ENCODE data around the gene ZBTB7A.
A peak's percentile ranks its signal among the peaks of the same experiment; 100 is the strongest.
"Not testable (repeated sequence)": the region's sequence is repeated elsewhere in the genome, so short reads cannot be mapped to it uniquely, and the experiment has no call there.

ZBTB7A gene

DNA sequence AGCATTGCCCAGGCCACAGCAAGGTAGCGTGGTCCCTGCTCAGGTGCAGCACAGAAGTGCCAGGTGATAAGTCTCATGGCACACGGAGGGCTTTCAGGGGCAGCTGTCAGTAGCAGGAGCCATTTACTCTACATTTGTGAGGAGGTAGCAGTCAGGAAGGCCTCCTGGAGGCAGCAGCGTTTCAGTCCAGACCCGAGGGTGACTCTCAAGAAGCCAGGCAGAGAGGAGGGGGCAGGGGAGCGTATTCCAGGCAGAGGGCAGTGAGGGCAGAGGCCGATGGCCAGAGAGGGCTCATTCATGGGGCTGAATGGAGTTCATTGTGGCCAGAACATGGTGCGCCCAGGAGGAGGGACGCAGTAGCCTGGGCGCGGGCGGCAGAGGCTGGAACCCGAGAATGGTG lies 50.2 kb downstream of the ZBTB7A start:
- no peak for DNase-seq (ENCODE audit: low read depth)

DNA sequence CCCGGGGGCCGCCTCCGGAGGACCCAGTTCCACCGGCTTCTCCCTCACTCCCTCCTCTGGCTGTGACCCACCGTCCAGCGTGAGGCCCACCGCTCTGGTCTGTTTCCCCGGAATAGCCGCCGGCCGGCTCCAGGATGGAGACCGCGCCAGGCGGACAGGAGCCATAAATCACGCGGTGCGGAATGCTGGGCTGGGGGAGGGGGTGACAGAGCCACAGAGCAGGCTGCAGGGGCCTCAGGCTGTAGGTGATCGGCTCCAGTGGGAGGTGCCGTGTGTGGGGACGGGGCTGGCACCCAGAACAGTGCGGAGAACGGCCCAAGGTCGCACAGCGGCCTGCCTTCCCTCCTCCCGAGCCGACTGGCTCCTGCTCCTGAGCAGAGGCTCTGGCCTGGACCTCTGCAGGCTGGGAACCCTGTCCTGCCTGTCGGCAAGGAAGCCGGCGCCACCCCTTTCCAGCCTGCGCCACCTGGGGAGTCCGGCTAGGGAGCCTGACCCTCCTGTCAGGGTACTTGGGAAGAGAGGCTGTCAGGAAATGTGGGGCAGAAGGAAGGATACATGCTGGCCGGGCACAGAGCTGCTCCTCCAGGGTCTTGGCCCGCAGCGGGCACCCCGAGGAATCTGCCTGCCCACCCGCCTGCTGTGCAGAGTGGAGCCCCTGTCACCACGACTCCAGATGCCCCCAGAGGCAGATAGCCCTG lies 50.8 kb downstream of the ZBTB7A start:
- no peak for DNase-seq (ENCODE audit: low read depth)

DNA sequence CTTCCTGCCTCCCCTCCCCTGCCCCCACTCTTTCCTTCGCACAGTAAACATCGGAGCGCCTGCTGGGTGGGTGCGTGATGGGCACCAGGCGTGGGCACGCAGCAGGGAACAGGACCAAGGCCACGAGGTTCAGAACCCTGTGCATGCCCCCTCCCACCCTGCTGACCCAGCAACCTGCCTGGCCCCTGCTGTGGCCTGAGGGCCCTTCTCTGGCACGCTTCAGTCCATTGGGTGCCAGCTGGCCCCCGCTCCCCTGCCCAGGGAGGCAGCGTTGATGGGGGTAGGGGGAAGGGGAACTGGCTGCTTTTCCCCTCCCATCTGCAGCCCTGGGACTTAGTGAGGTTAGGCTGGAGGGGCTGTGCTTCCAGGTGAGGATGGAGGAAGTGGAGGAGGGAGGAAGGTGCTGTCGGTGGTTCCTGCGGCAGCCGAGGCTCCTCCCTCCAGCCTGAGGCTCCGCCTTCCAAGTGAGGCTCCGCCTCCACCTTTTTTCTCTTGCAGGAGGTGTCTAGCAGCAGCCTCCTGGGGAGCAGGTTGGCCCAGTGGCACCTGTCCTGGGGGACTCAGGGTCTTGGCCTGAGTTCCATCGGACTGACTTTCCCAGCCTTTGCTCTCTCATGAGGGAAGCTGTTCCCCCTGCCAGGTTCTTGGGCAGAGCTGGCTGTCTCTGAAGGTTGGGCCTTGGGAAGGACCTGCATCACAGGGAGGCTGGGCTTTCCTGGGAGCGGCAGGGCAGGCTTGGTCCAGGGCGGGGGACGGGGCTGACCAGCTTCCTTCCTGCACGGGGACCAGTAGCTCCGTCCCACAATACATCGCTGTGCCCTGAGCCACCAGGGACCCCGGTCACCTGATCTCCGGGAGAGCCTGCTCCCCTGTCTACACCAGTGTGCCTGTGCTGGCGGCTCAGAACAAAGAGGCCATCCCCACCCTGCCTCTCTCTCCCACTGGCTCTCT lies 51.9 kb downstream of the ZBTB7A start:
- no peak for DNase-seq (ENCODE audit: low read depth)

DNA sequence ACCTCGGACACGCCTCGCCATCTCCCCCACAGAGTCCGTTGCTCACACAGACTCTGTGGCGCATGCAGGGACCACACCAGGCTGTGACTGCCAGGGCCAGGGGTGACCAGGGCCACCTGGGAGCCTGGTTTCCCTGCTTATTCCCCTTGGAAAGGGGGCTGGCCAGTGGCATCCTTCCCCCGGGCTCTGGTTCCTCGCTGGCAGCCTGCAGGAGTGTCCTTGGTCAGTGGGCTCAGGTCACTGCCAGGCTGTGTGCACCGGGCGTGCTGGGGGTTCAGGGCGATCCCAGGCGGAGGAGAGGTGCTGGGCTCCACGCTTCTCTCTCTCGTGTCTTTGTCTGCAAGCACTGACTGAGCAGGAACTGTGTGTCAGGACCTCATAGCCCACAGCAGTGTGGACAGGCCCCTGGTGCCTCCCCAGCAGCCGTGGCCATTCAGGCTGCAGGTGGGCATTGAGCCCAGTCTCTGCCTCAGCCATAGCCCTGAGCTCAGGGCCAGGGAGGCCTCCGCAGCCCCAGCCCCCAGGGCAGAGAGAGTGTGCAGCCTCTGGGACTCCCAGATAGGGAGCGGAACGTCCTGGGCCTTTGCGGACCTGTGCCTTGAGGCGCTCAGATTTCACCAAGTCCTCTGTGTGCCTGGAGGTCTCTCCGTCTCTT lies 52.7 kb downstream of the ZBTB7A start:
- DNase-seq (ENCODE audit: low read depth) = no peak

DNA sequence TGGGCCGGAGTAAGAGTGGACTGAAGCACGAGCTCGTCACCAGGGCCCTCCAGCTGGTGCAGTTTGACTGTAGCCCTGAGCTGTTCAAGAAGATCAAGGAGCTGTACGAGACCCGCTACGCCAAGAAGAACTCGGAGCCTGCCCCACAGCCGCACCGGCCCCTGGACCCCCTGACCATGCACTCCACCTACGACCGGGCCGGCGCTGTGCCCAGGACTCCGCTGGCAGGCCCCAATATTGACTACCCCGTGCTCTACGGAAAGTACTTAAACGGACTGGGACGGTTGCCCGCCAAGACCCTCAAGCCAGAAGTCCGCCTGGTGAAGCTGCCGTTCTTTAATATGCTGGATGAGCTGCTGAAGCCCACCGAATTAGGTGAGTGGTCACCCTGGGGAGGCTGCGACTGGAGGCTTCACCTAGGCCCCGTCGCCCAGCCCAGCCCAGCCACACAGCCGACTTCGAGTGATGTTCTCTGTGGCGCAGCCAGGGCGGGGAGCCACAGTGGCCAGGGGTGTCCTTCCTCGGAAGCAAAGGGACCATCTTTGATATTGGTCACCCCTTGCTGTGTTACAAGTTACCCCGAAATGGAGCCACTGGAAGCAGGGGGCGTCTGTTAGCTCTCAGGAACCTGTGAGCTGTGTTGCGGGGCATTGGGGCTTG lies 53.6 kb downstream of the ZBTB7A start:
- no peak for DNase-seq (ENCODE audit: low read depth)

DNA sequence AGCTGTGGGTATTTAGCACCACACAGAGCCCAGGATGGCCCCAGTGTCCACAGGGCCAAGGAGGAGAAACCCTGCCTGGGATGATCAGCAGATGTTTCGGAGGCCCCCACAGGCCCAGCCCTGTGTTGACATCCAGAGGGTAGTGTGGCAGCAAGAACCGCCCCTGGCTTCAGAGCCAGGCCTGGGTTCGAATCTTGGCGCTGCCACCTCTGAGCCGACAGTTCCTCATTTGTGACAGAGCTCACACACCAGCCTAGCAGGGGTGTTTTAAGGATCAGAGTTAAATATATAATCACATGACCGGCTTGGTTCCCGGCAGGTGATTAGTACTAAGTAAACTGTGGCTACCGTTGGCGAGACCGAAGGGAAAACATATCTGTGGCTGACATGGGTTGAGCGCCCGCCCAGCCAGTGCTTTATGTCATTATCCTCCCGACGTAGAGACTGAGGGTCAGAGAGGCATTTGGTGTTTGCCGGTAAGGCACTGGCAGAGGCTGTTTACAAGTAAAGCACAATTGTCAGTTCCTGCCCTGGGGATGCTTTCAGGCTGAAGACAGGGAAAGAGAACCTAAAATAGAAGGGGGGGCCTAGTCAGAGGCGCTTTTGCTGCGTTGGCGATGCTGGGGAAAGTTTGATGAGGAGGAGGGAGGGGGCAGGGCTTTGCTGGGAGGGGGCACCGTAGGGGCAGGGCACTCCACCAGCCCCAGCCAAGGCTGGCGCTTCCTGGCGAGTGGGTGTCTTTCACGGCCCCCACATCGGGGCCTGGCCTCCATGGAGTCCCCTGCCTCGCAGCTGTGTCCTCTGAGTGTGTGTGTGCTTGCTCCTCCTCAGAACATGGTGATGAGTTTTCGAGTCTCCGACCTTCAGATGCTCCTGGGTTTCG lies 54.4 kb downstream of the ZBTB7A start:
- no peak for DNase-seq (ENCODE audit: low read depth)

DNA sequence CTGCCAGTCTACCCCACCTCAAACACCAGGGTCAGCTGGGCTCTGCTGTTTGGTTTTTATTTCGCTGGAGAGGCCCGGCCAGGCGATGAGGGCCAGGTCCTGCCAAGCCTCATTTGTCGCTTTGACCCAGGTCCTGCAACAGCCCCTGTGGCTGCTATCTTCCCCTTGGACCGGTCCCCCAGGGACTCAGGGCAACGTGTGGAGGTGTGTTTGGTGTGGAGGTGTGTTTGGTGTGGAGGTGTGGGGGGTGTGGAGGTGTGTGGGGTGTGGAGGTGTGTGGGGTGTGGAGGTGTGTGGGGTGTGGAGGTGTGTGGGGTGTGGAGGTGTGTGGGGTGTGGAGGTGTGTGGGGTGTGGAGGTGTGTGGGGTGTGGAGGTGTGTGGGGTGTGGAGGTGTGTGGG lies 55.3 kb downstream of the ZBTB7A start:
- not testable (repeated sequence) for DNase-seq (ENCODE audit: low read depth)

DNA sequence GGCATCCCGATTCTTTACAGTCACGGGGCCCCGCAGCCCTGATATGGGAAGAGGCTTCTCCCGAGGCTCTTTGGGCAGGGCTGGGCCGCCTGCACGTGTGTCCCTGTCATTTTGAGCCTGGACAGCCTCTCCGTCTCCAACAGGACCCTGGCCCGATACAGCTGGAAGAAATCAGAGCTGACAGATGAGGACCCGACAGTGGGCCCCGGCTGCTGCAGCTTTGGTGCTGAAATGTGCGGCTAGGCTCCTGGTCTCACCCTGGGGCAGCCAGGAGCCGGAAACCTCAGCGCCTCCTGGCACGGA lies 55.9 kb downstream of the ZBTB7A start:
- DNase-seq (ENCODE audit: low read depth) = no peak

GRCh38 chr19:4009990-4010807 lies 56.5 kb downstream of the ZBTB7A start:
- peak; percentile 30 for DNase-seq (ENCODE audit: low read depth)

DNA sequence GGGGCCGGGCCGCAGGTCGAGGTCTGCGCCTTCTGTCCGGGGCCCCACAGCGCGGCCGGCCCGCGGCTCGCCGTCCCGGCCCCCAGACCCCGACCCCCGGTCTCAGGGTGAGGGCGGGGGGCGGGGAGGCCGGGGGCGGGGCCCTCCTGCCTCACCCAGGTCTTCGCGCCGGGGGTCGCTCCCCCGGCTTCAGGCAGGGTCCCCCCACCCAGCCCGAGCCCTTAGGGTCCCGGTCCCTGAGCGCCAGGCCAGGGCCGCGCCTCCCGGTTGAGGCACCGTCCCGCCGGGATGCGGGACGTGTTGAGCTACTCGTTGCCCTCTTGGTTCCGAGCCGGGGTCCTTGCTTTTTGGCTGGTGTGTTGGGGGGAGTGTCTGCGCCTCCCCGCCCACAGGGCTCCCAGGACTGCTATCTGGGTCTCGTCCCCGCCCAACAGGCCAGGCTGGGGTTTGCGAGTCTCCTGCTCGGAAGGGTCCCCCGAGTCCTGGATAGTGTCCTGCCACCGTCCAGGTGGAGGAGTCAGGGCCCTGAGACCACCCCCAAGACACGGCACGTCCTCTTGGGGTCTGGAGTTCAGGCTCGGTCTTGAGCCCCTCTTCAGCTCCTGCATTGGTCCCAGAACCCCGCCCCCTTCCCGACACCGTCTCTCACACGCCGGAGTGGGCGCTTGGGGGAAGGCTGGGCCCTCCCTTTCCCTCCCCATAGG lies 58.7 kb downstream of the ZBTB7A start:
- peak; percentile 28 for DNase-seq (ENCODE audit: low read depth)

DNA sequence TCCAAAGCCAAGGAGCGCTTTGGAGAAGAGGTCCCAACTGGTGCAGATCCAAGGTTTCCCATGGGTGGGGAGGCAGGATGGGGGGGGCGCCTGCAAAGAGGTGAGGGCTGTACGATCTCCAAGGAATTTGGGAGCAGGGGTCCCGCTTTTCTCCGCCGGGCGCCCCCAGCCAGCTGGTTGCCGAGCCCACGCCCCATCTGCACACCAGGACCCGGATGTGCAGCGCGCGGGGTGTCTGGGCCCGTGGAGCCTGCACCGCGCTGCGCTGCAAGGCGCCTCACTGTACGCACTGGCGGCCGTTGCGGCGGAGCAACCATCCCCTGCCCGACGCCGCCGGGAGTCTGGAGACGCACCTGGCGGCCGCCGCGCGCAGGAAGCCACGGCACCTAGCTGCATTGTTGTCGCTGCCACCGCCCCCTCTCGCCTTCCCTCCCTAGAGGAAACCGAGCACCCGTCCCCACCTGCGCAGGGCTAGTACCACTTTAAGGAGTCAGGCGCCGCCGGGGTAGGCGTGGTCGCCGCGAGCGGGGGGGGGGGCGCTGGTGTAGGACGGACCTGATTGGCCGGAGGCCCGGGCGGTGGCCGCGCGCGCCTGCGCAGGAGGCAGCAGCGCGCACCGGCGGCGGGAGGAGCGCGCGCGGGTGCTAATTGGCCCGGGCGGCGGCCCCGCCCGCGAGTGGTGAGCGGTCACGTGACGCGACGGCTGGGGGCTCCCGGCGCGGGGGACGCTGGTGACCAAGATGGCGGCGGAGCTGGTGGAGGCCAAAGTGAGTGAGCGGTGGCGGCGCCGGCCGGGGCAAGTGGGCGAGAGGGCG lies 59.5 kb downstream of the ZBTB7A start, which contains the start of gene PIAS4:
TSS of gene PIAS4 (plus strand) at position 716 of the 815 bp plus-strand sequence. CDS start at position 741, 25 bp downstream.
- peak; percentile 94 for DNase-seq (ENCODE audit: low read depth)

GRCh38 chr19:4005436-4005835 lies 61.3 kb downstream of the ZBTB7A start:
- not testable (repeated sequence) for DNase-seq (ENCODE audit: low read depth)

DNA sequence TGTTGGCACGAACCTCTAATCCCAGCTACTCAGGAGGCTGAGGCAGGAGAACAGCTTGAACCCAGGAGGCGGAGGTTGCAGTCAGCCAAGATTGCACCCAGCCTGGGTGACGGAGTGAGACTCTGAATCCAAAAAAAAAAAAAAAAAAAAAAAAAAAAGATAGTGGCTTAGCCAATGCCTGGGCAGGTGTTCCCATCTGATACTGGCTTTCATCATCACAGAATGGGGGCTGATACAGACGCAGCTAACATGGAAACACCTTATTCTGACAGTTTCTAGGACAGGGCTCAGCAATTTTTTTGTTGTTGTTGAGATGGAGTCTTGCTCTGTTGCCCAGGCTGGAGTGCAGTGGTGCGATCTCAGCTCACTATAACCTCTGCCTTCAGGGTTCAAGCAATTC lies 65.9 kb downstream of the ZBTB7A start:
- DNase-seq (ENCODE audit: low read depth) = not testable (repeated sequence)

- DNase-seq (ENCODE audit: low read depth) = not testable (repeated sequence)
These were observed 67.9 kb downstream of the ZBTB7A start for GRCh38 chr19:3998667-3999412.

DNA sequence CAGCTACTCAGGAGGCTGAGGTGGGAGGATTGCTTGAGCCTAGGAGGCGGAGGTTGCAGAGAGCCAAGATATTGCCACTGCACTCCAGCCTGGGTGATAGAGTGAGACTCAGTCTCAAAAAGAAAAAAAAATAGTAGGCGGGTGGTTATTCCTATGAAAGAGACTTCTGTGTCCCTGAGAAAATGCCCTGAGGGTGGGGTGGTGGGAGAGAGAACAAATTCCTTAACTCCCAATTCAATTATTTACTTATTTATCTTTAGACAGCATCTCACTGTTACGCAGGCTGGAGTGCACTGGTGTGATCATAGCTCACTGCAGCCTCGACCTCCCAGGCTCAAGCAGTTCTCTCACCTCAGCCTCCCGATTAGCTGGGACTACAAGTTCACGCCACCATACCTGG lies 71.1 kb downstream of the ZBTB7A start:
- no peak for DNase-seq (ENCODE audit: low read depth)

All from EH (cell line).